IPS DF 6.9 (cell line): ENCODE results near the gene PRSS3.
A peak's percentile ranks its signal among the peaks of the same experiment; 100 is the strongest.
"Not testable (repeated sequence)": the region's sequence is repeated elsewhere in the genome, so short reads cannot be mapped to it uniquely, and the experiment has no call there.

Source experiments
- DNase-seq: peaks from one replicate; pipeline ENCODE4 v3.0.0-alpha.2; 2013; ENCODE audit warnings: low read depth, low spot score
- H3K27ac ChIP-seq: one replicate; pipeline ENCODE4 v1.5.1; 2013; ENCODE audit warnings: low read length, control low read depth
- H3K27me3 ChIP-seq: 2 replicates; pipeline ENCODE4 v1.6.1; 2013; ENCODE audit warnings: mild to moderate bottlenecking, low read length; ENCODE audit not compliant: control insufficient read depth, insufficient read depth
- H3K36me3 ChIP-seq: 2 replicates; pipeline ENCODE4 v1.6.1; 2013; ENCODE audit warnings: low read length; ENCODE audit not compliant: control insufficient read depth, insufficient read depth
- H3K4me1 ChIP-seq: 2 replicates; pipeline ENCODE4 v1.6.1; 2013; ENCODE audit warnings: low read length; ENCODE audit not compliant: control insufficient read depth, insufficient read depth
- H3K4me3 ChIP-seq: 2 replicates; pipeline ENCODE4 v1.5.1; 2013; ENCODE audit warnings: mild to moderate bottlenecking, low read length
- H3K9me3 ChIP-seq: 2 replicates; pipeline ENCODE4 v1.6.1; 2013; ENCODE audit warnings: low read length, inconsistent platforms; ENCODE audit not compliant: control insufficient read depth, insufficient read depth
- WGBS: extraction: QIAGEN DNeasy Blood & Tissue Kit; methylation state at CpG from one replicate; pipeline ENCODE4 v1.1.7; 2013; ENCODE audit warnings: mixed read lengths, missing lambda C conversion rate; ENCODE audit not compliant: insufficient read length, insufficient coverage; 5-methylcytosine and 5-hydroxymethylcytosine counted together

Gene PRSS3

GRCh38 chr9:33763709-33764108 lies 31.7 kb upstream of the PRSS3 start:
- not testable (repeated sequence) for H3K27ac ChIP-seq, DNase-seq, H3K9me3 ChIP-seq, H3K4me3 ChIP-seq, H3K27me3 ChIP-seq, H3K36me3 ChIP-seq, H3K4me1 ChIP-seq
- WGBS, result no CpG with 5 or more reads among the region's 1 CpG

DNA sequence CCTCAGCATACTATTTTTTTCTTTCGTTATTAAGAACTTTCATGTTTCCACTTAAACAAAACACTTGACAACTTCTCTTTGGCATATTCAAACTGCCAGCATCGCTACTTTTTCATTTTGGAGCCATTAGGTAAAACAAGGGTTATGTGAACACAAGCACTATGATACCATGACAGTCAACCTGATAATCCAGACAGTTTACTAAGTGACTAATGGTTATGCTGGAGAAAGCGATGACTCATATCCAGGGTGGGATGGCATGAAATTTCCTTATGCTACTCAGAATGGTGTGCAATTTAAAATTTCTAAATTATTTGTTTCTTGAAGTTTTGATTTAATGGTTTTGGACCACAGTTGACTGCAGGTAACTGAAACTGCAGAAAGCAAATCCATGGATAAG lies 29.9 kb upstream of the PRSS3 start:
- H3K27me3 ChIP-seq, result no peaks in the 10 kb centered on the region
- H3K9me3 ChIP-seq, result no peaks in the 10 kb centered on the region
- no peak overlapping the region for H3K27ac ChIP-seq
- no peak for DNase-seq
- no peak overlapping the region for H3K4me3 ChIP-seq
- H3K36me3 ChIP-seq, result no peaks in the 10 kb centered on the region
- no peaks in the 10 kb centered on the region for H3K4me1 ChIP-seq
- WGBS, result no CpG with 5 or more reads among the region's 3 CpGs

GRCh38 chr9:33770156-33770880 lies 25.0 kb upstream of the PRSS3 start:
- not testable (repeated sequence) for H3K4me1 ChIP-seq, H3K27ac ChIP-seq, H3K27me3 ChIP-seq, H3K9me3 ChIP-seq, DNase-seq, H3K36me3 ChIP-seq, H3K4me3 ChIP-seq
- no CpG with 5 or more reads among the region's 3 CpGs for WGBS

DNA sequence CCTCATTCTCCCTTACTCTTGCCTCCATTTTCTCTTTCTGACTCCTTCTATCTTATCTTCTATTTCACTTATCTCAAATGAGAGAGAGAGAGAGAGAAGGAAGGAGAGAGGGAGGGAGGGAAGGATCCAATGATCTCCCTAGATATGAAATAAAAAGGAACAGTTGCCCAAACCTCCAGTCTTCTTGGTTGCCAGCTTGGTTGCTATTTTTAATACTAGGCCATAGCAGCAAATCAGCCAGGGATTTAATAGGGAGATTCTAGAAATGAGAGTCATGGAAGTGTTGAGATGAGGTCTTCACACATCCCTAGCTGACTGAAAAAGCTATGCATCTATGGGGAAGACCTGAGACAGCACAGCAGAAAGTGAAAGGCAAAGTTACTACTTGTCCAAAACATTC lies 22.2 kb upstream of the PRSS3 start:
- not testable (repeated sequence) for DNase-seq, H3K36me3 ChIP-seq

GRCh38 chr9:33774074-33774659 lies 21.2 kb upstream of the PRSS3 start:
- no CpG with 5 or more reads among the region's 5 CpGs for WGBS
- H3K9me3 ChIP-seq, H3K27me3 ChIP-seq, H3K4me3 ChIP-seq, H3K36me3 ChIP-seq, H3K4me1 ChIP-seq, H3K27ac ChIP-seq, DNase-seq: not testable (repeated sequence)

More for the DNA sequence above, 22.2 kb upstream of the PRSS3 start:
- H3K9me3 ChIP-seq, H3K27ac ChIP-seq, H3K4me3 ChIP-seq, H3K27me3 ChIP-seq, H3K4me1 ChIP-seq: not testable (repeated sequence)

DNA sequence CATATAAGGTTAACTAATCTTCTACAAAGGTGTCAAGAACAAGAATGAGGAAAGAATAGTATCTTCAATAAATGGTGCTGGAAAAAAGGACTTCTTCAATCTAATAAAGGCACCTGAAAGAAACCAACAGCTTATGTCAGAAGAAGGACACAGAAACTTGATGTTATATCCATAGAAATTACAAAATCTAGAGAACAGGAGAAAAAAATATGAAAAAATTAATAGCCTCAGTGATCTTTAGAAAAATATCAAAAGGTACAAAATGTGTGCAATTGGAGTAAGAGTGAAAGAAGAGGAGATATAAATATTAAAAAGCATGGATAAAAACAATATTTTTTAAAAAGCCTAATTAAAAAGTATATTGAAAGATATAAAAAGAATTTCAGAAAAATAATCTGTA lies 18.8 kb upstream of the PRSS3 start:
- DNase-seq, result no peak
- H3K9me3 ChIP-seq, result no peaks in the 10 kb centered on the region
- no peaks in the 10 kb centered on the region for H3K27me3 ChIP-seq
- no peak overlapping the region for H3K4me3 ChIP-seq
- no peaks in the 10 kb centered on the region for H3K4me1 ChIP-seq
- no peak overlapping the region for H3K27ac ChIP-seq
- H3K36me3 ChIP-seq, result no peaks in the 10 kb centered on the region

- no peaks in the 10 kb centered on the region for H3K4me1 ChIP-seq
- peak; percentile 18 for DNase-seq
- no peaks in the 10 kb centered on the region for H3K9me3 ChIP-seq
- no peaks in the 10 kb centered on the region for H3K27me3 ChIP-seq
- H3K4me3 ChIP-seq, result no peak overlapping the region
- WGBS, result no CpG with 5 or more reads among the region's 6 CpGs
- no peaks in the 10 kb centered on the region for H3K36me3 ChIP-seq
- no peak overlapping the region for H3K27ac ChIP-seq
These were observed 16.5 kb upstream of the PRSS3 start for GRCh38 chr9:33778700-33779351.

GRCh38 chr9:33780276-33780675 lies 15.1 kb upstream of the PRSS3 start:
- Histone ChIP-seq H3K27ac (no peak overlapping the region), H3K4me3 (no peak overlapping the region), H3K27me3 (no peaks in the 10 kb centered on the region), H3K9me3 (no peaks in the 10 kb centered on the region), H3K4me1 (no peaks in the 10 kb centered on the region), H3K36me3 (no peaks in the 10 kb centered on the region)
- DNase-seq, result no peak

DNA sequence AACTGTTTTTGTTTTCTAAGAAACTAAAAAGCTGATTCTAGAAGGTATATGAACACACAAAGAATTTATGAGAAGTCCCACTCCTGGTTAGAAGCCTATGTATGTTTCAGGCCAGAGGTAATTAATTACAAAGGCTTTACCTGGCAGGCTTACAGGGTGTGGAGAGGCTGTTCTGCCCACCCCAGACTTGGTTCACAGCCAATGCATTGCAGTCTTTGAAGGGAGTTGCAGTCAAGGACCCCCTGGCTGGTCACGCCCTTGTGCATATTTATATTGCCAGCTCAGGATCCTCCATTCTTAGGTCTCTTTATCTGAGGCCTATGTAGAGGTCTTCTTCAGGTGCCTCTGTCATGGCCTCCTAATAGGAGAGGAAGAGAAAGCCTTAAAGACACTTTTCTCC lies 13.6 kb upstream of the PRSS3 start:
- H3K27ac ChIP-seq, result no peak overlapping the region
- DNase-seq, result no peak

DNA sequence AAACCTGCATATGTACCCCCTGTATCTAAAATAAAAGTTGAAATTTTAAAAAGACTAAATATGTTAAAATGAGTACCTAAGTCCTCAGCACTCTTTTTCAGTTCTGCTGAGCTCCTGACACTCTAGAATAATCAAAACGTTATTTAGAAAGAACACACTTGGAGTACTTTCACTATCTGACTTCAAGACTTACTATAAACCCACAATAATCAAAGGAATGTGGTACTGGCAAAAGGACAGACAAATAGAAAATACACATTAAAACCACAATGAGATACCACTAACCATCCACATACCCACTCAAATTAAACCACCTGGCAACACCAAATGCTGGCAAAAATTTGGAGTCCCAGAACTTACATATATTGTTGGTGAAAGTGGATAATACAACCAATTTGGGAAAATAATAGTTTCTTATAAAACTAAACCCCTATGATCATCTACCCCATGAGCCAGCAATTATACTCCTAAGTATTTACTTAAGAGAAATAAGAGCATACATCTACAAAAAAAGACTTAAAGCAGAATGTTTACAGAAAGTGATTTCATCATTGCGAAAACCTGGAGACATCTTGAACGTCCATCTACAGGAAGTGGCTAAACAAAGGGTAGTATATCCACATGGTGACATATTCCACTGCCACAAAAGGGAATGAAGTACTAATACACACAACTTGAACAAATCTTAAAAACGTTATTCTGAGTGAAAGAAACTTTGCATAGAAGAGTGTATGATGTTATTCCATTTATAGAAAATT lies 12.8 kb upstream of the PRSS3 start:
- H3K27ac ChIP-seq, result no peak overlapping the region
- H3K4me3 ChIP-seq, result no peak overlapping the region
- H3K9me3 ChIP-seq, result no peaks in the 10 kb centered on the region
- no peak for DNase-seq
- no peaks in the 10 kb centered on the region for H3K4me1 ChIP-seq
- WGBS, result no CpG with 5 or more reads among the region's 4 CpGs
- H3K36me3 ChIP-seq, result no peaks in the 10 kb centered on the region
- no peaks in the 10 kb centered on the region for H3K27me3 ChIP-seq

More for the DNA sequence above, 13.6 kb upstream of the PRSS3 start:
- Histone ChIP-seq H3K27me3 (no peaks in the 10 kb centered on the region), H3K9me3 (no peaks in the 10 kb centered on the region), H3K36me3 (no peaks in the 10 kb centered on the region), H3K4me3 (no peak overlapping the region), H3K4me1 (no peaks in the 10 kb centered on the region)
- no CpG with 5 or more reads among the region's 1 CpG for WGBS
